Measurements from ENCODE around the gene SLC6A13. TPM values are rescaled to one million over a fixed set of nuclear protein-coding genes. Genes with fewer than 3 reads are reported as not detected.

SLC6A13 gene
- total RNA-seq, 1 experiment from 2014 or later: not detected

DNA sequence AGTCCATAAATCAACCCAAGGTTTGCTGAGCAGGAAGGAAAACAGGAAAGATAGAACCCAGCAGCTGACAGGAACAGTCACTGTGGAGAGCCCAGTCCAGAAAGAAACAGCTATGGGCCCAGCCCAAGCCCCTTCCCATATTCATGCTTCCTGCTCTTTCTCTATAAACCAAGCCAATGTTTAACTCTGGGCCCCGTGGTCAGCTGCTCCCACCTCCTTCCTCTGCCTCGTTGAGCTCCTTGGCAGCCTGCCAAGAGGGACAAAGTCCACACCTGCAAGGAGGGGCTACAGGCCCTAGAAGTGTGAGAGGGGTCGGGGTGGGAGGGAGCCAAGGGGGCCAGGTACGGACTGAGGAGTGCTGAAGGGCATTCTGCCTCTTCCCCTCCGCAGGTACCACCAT is 10.0 kb downstream of the SLC6A13 start:
- H3K36me3 ChIP-seq (ENCODE audit: low read depth): no peaks in the 10 kb centered on the region
- ChIA-PET POLR2A (ENCODE audit: unreplicated experiment) (no interaction called here), CTCF (no interaction called here)
- no peaks in the 10 kb centered on the region for H3K9me2 ChIP-seq (ENCODE audit: insufficient read depth)
- H3F3A ChIP-seq (ENCODE audit: insufficient read depth, low read depth): no peaks in the 10 kb centered on the region
- no peaks in the 10 kb centered on the region for H3K79me2 ChIP-seq (ENCODE audit: low read depth)
- intact Hi-C loops (cut with micrococcal nuclease; ENCODE audit: unreplicated experiment): no loop called here
- H4K20me1 ChIP-seq (ENCODE audit: insufficient read depth): no peaks in the 10 kb centered on the region
- H3K4me3 ChIP-seq: no peak overlapping the region
- no peak overlapping the region for H3K4me2 ChIP-seq
- BruUV-seq (replicated peaks): no TSS peak
- H2AFZ ChIP-seq: no peak overlapping the region
- no peak for DNase-seq
- peaks cover 84% of the 10 kb centered on the region for H3K27me3 ChIP-seq (ENCODE audit: insufficient read depth, low read depth)
- no peaks in the 10 kb centered on the region for H3K9me3 ChIP-seq (ENCODE audit: insufficient read depth, low read depth)
- H3K4me1 ChIP-seq (replicated peaks; ENCODE audit: insufficient read depth): no peaks in the 10 kb centered on the region
- TF ChIP-seq EZH2 (IDR thresholded peaks at IDR 0.05; ENCODE audit: low read depth): no peak
- TF ChIP-seq, protein P1, sequence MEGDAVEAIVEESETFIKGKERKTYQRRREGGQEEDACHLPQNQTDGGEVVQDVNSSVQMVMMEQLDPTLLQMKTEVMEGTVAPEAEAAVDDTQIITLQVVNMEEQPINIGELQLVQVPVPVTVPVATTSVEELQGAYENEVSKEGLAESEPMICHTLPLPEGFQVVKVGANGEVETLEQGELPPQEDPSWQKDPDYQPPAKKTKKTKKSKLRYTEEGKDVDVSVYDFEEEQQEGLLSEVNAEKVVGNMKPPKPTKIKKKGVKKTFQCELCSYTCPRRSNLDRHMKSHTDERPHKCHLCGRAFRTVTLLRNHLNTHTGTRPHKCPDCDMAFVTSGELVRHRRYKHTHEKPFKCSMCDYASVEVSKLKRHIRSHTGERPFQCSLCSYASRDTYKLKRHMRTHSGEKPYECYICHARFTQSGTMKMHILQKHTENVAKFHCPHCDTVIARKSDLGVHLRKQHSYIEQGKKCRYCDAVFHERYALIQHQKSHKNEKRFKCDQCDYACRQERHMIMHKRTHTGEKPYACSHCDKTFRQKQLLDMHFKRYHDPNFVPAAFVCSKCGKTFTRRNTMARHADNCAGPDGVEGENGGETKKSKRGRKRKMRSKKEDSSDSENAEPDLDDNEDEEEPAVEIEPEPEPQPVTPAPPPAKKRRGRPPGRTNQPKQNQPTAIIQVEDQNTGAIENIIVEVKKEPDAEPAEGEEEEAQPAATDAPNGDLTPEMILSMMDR (conservative IDR thresholded peaks at IDR 0.05): no peak
- H3K27ac ChIP-seq: no peak overlapping the region

- Histone ChIP-seq H3K4me1 (replicated peaks; ENCODE audit: insufficient read depth) (no peaks in the 10 kb centered on the region), H3K9me3 (ENCODE audit: insufficient read depth, low read depth) (no peaks in the 10 kb centered on the region), H4K20me1 (ENCODE audit: insufficient read depth) (no peaks in the 10 kb centered on the region), H3F3A (ENCODE audit: insufficient read depth, low read depth) (no peaks in the 10 kb centered on the region; the same call in 1 of the 2 replicates), H3K4me3 (no peak overlapping the region), H3K79me2 (ENCODE audit: low read depth) (no peaks in the 10 kb centered on the region), H3K9me2 (ENCODE audit: insufficient read depth) (no peaks in the 10 kb centered on the region), H3K36me3 (ENCODE audit: low read depth) (no peaks in the 10 kb centered on the region), H2AFZ (no peak overlapping the region), H3K27me3 (ENCODE audit: insufficient read depth, low read depth) (peaks cover 71% of the 10 kb centered on the region), H3K27ac (no peak overlapping the region), H3K4me2 (no peak overlapping the region)
- no TSS peak for BruUV-seq (replicated peaks)
- ChIA-PET POLR2A (ENCODE audit: unreplicated experiment) (no interaction called here), CTCF (no interaction called here)
- intact Hi-C loops (cut with micrococcal nuclease; ENCODE audit: unreplicated experiment): no loop called here
- DNase-seq: no peak
- TF ChIP-seq, protein P1 (conservative IDR thresholded peaks at IDR 0.05): no peak
- TF ChIP-seq EZH2 (IDR thresholded peaks at IDR 0.05; ENCODE audit: low read depth): no peak
Observed at GRCh38 chr12:247271-247670, 15.4 kb downstream of the SLC6A13 start.

GRCh38 chr12:243381-243780 is 19.3 kb downstream of the SLC6A13 start:
- ChIA-PET POLR2A (ENCODE audit: unreplicated experiment) (no interaction called here), CTCF (no interaction called here)
- H3K36me3 ChIP-seq (ENCODE audit: low read depth): no peaks in the 10 kb centered on the region
- no peak for DNase-seq
- no peaks in the 10 kb centered on the region for H4K20me1 ChIP-seq (ENCODE audit: insufficient read depth)
- TF ChIP-seq, protein P1 (conservative IDR thresholded peaks at IDR 0.05): no peak
- no peak for TF ChIP-seq EZH2 (IDR thresholded peaks at IDR 0.05; ENCODE audit: low read depth)
- no peaks in the 10 kb centered on the region for H3K4me1 ChIP-seq (replicated peaks; ENCODE audit: insufficient read depth)
- H3K27ac ChIP-seq: no peak overlapping the region
- no peak overlapping the region for H2AFZ ChIP-seq
- H3K4me2 ChIP-seq: no peak overlapping the region
- no peaks in the 10 kb centered on the region for H3K79me2 ChIP-seq (ENCODE audit: low read depth)
- H3K27me3 ChIP-seq (ENCODE audit: insufficient read depth, low read depth): peaks cover 80% of the 10 kb centered on the region
- H3K4me3 ChIP-seq: no peak overlapping the region
- no peaks in the 10 kb centered on the region for H3K9me3 ChIP-seq (ENCODE audit: insufficient read depth, low read depth)
- no TSS peak for BruUV-seq (replicated peaks)
- intact Hi-C loops (cut with micrococcal nuclease; ENCODE audit: unreplicated experiment): no loop called here
- H3K9me2 ChIP-seq (ENCODE audit: insufficient read depth): no peaks in the 10 kb centered on the region
- H3F3A ChIP-seq (ENCODE audit: insufficient read depth, low read depth): no peaks in the 10 kb centered on the region; the same call in 1 of the 2 replicates

Data from PC-9 (cell line).